ENCODE data around the gene KCNAB3. TPM values are rescaled to one million over a fixed set of nuclear protein-coding genes. Genes with fewer than 3 reads are reported as not detected.
A peak's percentile ranks its signal among the peaks of the same experiment; 100 is the strongest.

Gene KCNAB3
- total RNA-seq: 10 to 100 TPM in 1 of 2 experiments, 1 to 10 TPM in 1; 8.8 to 10.3 TPM

DNA sequence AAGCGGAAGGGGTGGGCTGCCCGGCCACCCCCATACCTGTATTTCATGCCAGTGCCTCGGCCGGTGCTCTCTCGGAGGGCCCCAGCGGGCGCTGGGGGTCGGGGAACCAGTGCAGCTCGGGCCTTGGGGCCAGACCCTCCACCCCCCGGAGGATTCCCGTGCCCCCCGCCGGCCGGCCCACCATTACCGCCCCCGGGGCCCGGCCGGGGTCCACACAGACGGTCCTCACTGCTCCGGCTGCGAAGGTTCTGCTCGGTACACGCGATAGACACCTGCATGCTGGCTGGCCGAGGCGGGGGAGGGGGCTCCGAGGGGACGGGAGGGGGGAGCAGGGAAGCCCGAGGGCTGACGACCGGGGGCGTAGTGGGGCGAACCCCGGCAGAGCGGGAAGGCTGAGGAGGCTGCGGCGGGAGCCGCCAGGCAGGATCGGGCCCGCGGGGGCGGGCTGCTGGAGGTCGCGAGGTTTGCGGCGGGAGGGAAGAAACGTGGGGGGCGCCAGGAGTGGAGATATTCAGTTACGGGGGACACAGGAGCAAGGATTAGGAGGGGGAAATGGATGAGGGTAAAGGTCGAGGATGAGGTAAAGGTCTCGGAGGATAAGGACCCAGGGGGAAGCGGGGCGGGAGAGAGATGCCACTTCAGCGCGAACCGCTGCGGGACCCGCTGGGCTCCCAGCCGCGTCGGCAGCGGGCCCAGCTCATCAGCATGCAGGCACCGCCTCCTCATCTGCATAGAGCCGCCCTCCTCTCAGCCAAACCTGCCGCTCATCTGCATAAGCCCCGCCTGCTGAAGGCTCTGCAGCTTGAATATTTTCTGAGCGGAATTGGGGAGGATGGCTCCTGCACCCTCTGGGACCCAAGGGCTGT, at the start of gene KCNAB3:
TSS of gene KCNAB3 (minus strand) at position 699 of the 866 bp plus-strand sequence. CDS start at position 278, 421 bp downstream.
- Mint-ChIP-seq H3K27me3 (ENCODE audit: low read depth) (no peaks in the 10 kb centered on the region), H3K27ac (peak within 1 kb of the TSS; percentile 98)
- ATAC-seq: peak; percentile 31

DNA sequence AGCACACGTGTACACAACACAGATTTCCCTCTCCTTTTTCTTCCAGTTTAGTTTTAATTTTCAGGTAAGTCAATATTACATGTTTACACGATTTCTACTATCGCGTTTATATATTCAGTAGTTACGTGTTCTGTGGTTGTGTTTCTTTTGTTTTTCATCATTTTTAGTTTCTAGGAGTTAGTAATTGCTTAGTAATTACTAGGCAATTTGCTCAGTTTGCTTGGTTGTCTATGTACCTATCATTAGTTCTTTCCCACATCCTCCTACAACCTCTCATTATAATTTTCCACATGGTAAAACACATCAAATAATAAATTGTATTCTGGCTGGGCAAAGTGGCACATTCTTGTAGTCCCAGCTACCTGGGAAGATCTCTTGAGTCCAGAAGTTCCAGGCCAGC, 48.1 kb upstream of the KCNAB3 start:
- Mint-ChIP-seq H3K9me3 (ENCODE audit: insufficient read depth) (peaks cover 13% of the 10 kb centered on the region), H3K36me3 (ENCODE audit: low read depth) (peaks cover 11% of the 10 kb centered on the region), H3K27me3 (ENCODE audit: low read depth) (peaks cover 18% of the 10 kb centered on the region), H3K27ac (no peak overlapping the region), H3K4me1 (ENCODE audit: low read depth) (no peaks in the 10 kb centered on the region), H3K4me3 (no peak overlapping the region)
- ATAC-seq (no peak), DNase-seq (no peak)
- ChIA-PET POLR2A (no interaction called here), CTCF (interaction anchor here (1.0 kb wide), 2 partner anchors 11 to 78 kb away, joined by 3 read pairs; no protein-coding TSS in a partner anchor)

More for the DNA sequence above, at the start of gene KCNAB3:
- Mint-ChIP-seq H3K9me3 (ENCODE audit: insufficient read depth) (no peaks in the 10 kb centered on the region), H3K36me3 (ENCODE audit: low read depth) (peaks cover 23% of the 10 kb centered on the region), H3K4me3 (peak within 1 kb of the TSS; percentile 95), H3K4me1 (ENCODE audit: low read depth) (peaks cover 37% of the 10 kb centered on the region)
- peak; percentile 78 for DNase-seq
- POLR2A ChIA-PET: interaction anchor here (1.5 kb wide), 1 partner anchor 244 kb away, joined by 6 read pairs; no protein-coding TSS in a partner anchor
- CTCF ChIA-PET: interaction anchor here (6.6 to 9.7 kb wide), 2 partner anchors 13 to 59 kb away, joined by 41 to 128 read pairs; partner anchors contain the start of gene RNF227

DNA sequence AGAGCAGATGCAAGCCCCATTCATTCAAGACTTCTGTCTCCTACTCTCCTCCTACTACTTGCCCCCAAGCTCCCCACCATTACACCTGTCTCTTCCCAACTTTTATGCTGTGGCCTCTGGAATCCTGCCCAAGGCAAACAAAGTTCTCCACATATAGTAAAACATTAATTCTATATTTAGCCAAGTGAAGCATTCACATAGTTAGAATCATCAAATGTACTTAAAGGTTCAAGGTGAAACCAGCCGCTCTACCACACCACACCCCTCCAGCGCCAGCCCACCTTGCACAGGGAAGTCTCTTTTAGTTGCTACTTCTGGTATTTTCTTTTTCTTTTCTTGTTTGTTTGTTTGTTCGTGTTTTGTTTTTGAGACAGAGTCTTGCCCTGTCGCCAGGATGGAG, 47.4 kb upstream of the KCNAB3 start:
- Mint-ChIP-seq H3K4me1 (ENCODE audit: low read depth) (no peaks in the 10 kb centered on the region), H3K9me3 (ENCODE audit: insufficient read depth) (peaks cover 13% of the 10 kb centered on the region), H3K4me3 (no peak overlapping the region), H3K27me3 (ENCODE audit: low read depth) (peaks cover 18% of the 10 kb centered on the region), H3K27ac (no peak overlapping the region), H3K36me3 (ENCODE audit: low read depth) (peaks cover 11% of the 10 kb centered on the region)
- DNase-seq (no peak), ATAC-seq (no peak)
- POLR2A ChIA-PET: no interaction called here
- CTCF ChIA-PET: interaction anchor here (1.0 kb wide), 1 partner anchor 11 kb away, joined by 3 read pairs; no protein-coding TSS in a partner anchor

DNA sequence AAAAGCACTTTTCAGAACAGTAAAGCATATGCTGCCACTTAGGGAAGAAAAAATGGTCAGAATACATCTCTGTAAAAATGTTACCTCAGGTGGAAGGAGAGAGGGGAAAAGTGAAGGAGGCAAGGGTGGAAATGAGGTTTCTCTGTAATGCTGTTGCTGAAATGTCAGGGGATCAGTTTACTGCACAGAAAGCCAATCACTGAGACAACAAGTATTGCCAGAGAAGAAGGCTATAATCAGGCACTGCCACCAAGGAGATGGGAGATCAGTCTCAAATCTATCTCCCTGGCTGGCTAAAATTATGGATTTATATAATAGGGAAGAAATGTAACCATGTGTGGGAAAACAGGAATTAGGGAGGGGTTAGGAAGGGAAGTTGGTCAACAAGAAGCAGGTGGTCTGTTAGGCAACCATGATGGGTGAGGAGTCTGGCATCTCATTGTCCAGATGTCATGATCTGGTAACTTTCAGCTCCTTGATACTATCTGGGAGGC, 45.0 kb upstream of the KCNAB3 start:
- DNase-seq (no peak), ATAC-seq (no peak)
- Mint-ChIP-seq H3K9me3 (ENCODE audit: insufficient read depth) (peaks cover 13% of the 10 kb centered on the region), H3K36me3 (ENCODE audit: low read depth) (peaks cover 11% of the 10 kb centered on the region), H3K27ac (no peak overlapping the region), H3K4me3 (no peak overlapping the region), H3K4me1 (ENCODE audit: low read depth) (no peaks in the 10 kb centered on the region), H3K27me3 (ENCODE audit: low read depth) (peaks cover 13% of the 10 kb centered on the region)
- POLR2A ChIA-PET: no interaction called here
- CTCF ChIA-PET: interaction anchor here (1.2 to 2.0 kb wide), 2 partner anchors 14 to 86 kb away, joined by 3 to 10 read pairs; no protein-coding TSS in a partner anchor

DNA sequence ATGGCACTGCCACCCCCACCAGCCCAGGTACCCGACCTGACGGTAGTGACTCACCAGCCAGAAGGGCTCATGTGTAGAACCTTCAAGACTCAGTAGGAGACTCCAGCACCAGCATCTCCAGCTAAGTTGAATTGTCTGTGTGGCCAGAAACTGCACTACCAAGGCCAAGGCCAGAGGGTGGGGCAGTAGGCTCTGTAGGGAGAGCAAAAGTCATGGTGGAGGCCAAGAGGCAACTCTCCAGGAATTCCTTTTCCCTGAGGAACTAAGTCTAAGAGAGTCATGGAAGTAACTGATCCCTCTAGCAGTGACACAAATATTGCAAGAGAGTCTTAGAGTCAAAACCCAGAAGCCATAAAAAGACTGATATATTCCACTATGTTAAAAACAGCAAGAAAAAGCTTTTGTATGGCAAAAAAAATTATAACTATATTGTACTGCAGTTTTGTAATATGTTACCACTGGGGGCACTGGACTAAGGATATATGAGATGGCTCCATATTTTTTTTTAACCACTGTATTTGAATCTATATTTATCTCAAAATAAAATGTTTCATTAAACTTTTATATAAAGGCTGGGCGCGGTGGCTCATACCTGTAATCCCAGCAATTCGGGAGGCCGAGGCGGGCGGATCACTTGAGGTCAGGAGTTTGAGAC, 42.6 kb upstream of the KCNAB3 start:
- no peak for ATAC-seq
- no peaks in the 10 kb centered on the region for H3K4me1 Mint-ChIP-seq (ENCODE audit: low read depth)
- peaks cover 17% of the 10 kb centered on the region for H3K27me3 Mint-ChIP-seq (ENCODE audit: low read depth)
- no peak overlapping the region for H3K27ac Mint-ChIP-seq
- DNase-seq: no peak
- H3K4me3 Mint-ChIP-seq: no peak overlapping the region
- ChIA-PET CTCF (interaction anchor here (0.6 to 3.8 kb wide), 4 partner anchors 17 to 189 kb away, joined by 3 to 19 read pairs (median 8); partner anchors contain the start of genes CNTROB and TRAPPC1), POLR2A (no interaction called here)
- H3K9me3 Mint-ChIP-seq (ENCODE audit: insufficient read depth): peaks cover 13% of the 10 kb centered on the region
- peaks cover 11% of the 10 kb centered on the region for H3K36me3 Mint-ChIP-seq (ENCODE audit: low read depth)

DNA sequence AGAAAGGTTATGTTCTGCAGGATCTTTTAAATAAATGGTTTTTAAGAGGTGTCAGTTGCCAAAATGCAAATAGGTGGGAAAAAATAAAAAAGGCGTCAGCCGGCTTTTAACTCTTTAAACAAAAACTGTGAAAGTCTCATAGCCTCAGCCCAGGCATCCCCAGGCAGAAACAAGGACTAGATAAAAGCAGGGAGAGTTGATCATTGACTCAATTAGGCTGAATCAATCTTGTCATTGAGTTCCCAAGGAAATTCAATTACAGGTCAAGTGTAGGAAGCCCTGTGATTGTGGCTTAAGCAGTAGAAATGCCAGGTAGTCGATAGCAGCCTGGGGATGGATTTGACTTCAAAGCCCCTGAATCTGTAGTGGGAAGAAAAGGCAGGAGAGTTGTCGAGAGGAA, 42.0 kb upstream of the KCNAB3 start:
- peaks cover 11% of the 10 kb centered on the region for H3K36me3 Mint-ChIP-seq (ENCODE audit: low read depth)

DNA sequence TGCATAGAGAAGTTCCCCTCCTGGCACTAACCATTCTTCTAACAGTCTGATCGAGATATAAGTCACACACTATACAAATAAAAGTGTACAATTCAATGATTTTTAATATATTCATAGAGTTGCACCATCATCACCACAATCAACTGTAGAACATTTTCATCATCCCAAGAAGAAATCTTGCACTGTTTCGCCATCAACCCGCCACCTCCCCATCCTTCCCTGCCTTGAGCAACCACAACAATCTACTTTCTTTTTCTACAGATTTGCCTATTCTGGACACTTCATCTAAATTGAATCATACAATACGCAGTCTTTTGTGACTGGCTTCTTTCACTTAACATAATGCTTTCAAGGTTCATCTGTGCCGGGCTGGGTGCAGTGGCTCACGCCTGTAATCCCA, 39.8 kb upstream of the KCNAB3 start:
- no peak for DNase-seq
- Mint-ChIP-seq H3K4me3 (no peak overlapping the region), H3K27me3 (ENCODE audit: low read depth) (peaks cover 14% of the 10 kb centered on the region), H3K4me1 (ENCODE audit: low read depth) (no peaks in the 10 kb centered on the region), H3K9me3 (ENCODE audit: insufficient read depth) (peaks cover 3% of the 10 kb centered on the region), H3K27ac (no peak overlapping the region), H3K36me3 (ENCODE audit: low read depth) (peaks cover 2% of the 10 kb centered on the region)
- POLR2A ChIA-PET: no interaction called here
- no peak for ATAC-seq
- CTCF ChIA-PET: no interaction called here

More for the DNA sequence above, 42.0 kb upstream of the KCNAB3 start:
- peaks cover 13% of the 10 kb centered on the region for H3K9me3 Mint-ChIP-seq (ENCODE audit: insufficient read depth)
- POLR2A ChIA-PET: no interaction called here
- no peaks in the 10 kb centered on the region for H3K4me1 Mint-ChIP-seq (ENCODE audit: low read depth)
- no peak for DNase-seq
- no peak overlapping the region for H3K4me3 Mint-ChIP-seq
- H3K27me3 Mint-ChIP-seq (ENCODE audit: low read depth): peaks cover 17% of the 10 kb centered on the region
- no peak overlapping the region for H3K27ac Mint-ChIP-seq
- no peak for ATAC-seq
- CTCF ChIA-PET: interaction anchor here (0.7 to 3.8 kb wide), 3 partner anchors 15 to 39 kb away, joined by 3 to 19 read pairs (median 13); partner anchors contain the start of genes CNTROB and TRAPPC1

DNA sequence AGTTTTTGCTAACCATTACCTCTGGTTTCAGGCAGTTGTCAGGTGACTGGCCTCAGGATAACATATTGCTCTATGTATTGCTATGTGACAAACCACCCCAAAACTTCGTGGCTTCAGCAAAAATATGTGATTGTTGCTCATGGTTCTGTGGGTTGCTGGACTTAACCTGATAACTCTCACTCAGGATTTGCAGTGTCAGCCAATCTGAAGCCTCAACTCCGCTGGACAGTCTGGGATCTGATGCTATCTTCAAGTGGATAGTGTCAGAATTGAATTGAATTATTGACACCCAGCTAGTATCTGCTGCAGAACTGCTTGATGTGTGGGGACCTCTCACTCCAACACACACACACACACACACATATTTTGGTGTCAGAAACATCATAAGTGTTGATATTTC, 38.1 kb upstream of the KCNAB3 start:
- no peak for ATAC-seq
- ChIA-PET POLR2A (no interaction called here), CTCF (no interaction called here)
- Mint-ChIP-seq H3K27ac (no peak overlapping the region), H3K27me3 (ENCODE audit: low read depth) (peaks cover 14% of the 10 kb centered on the region), H3K36me3 (ENCODE audit: low read depth) (no peaks in the 10 kb centered on the region), H3K4me1 (ENCODE audit: low read depth) (no peaks in the 10 kb centered on the region), H3K9me3 (ENCODE audit: insufficient read depth) (no peaks in the 10 kb centered on the region), H3K4me3 (no peak overlapping the region)
- no peak for DNase-seq

DNA sequence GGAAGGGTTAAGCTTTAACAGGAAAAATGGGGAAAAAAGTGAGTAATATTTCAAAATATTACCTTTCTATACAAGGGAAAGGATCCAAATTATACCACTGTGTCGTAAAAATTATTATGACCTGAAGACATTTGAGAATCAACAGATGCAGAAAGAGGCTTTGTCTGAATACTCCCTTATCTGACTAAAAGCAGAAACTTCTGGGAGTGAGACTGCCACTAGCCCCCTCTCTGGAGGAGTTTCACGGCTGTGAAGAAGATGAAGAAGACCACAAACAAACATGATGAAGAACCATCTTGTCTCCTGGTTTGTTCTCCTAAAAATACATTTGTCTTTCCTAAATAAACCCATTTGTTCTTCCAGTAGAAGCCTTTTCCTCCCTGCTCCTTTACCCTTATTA, 31.8 kb upstream of the KCNAB3 start:
- ATAC-seq (no peak), DNase-seq (no peak)
- no peak overlapping the region for H3K4me3 Mint-ChIP-seq
- no peak overlapping the region for H3K27ac Mint-ChIP-seq
- H3K4me1 Mint-ChIP-seq (ENCODE audit: low read depth): no peaks in the 10 kb centered on the region
- H3K9me3 Mint-ChIP-seq (ENCODE audit: insufficient read depth): no peaks in the 10 kb centered on the region
- POLR2A ChIA-PET: no interaction called here
- CTCF ChIA-PET: interaction anchor here (1.6 kb wide), 1 partner anchor 27 kb away, joined by 4 read pairs; no protein-coding TSS in a partner anchor
- H3K27me3 Mint-ChIP-seq (ENCODE audit: low read depth): peaks cover 16% of the 10 kb centered on the region
- no peaks in the 10 kb centered on the region for H3K36me3 Mint-ChIP-seq (ENCODE audit: low read depth)

DNA sequence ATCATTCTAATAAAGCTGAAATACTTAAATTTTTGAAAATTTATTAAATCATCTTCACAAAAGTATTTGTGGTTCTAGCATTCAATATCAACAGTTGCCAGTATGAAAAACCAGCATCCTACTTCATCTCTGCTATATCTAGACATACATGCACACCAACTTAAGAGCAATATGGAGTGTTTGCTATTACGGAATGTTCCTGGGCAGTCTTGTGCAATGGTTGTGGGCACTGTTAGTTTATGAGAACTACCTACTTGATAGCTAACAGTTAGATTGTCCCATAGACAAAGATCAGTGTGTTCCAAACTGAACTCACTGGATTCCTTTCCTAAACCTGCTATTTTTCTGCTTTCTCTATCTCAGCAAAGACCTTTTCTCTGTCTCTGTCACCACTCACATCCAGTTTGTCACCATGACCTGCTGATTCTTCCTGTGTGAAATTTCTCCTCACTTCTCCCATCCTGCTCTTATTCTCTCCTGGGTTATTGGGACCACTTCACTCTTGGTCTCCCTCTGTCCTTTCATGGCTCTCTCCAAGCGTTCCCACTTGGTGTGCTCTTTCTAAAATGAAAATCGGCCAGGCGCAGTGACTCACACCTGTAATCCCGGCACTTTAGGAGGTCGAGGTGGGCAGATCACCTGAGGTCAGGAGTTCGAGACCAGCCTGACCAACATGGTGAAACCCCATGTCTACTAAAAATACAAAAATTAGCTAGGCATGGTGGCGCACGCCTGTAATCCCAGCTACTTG, 30.0 kb upstream of the KCNAB3 start:
- Mint-ChIP-seq H3K27me3 (ENCODE audit: low read depth) (peaks cover 16% of the 10 kb centered on the region), H3K36me3 (ENCODE audit: low read depth) (no peaks in the 10 kb centered on the region), H3K4me3 (no peak overlapping the region), H3K9me3 (ENCODE audit: insufficient read depth) (no peaks in the 10 kb centered on the region), H3K27ac (no peak overlapping the region), H3K4me1 (ENCODE audit: low read depth) (no peaks in the 10 kb centered on the region)
- CTCF ChIA-PET: interaction anchor here (1.6 kb wide), 1 partner anchor 29 kb away, joined by 4 read pairs; no protein-coding TSS in a partner anchor
- no peak for DNase-seq
- POLR2A ChIA-PET: no interaction called here
- no peak for ATAC-seq

Data from activated CD8-positive, alpha-beta T cell treated with anti-CD3 and anti-CD28 coated beads, Interleukin-2, amount 10 ng/mL, durations not matched to agents 7 days and 5 days (primary cell).